Fibroblast of skin of right quadriceps (primary cell): ENCODE results near the gene NATD1.

Source experiments
- DNase-seq: peaks from one replicate; pipeline ENCODE4 v3.0.0-alpha.2; 2013

NATD1 gene, protein sequence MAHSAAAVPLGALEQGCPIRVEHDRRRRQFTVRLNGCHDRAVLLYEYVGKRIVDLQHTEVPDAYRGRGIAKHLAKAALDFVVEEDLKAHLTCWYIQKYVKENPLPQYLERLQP

DNA sequence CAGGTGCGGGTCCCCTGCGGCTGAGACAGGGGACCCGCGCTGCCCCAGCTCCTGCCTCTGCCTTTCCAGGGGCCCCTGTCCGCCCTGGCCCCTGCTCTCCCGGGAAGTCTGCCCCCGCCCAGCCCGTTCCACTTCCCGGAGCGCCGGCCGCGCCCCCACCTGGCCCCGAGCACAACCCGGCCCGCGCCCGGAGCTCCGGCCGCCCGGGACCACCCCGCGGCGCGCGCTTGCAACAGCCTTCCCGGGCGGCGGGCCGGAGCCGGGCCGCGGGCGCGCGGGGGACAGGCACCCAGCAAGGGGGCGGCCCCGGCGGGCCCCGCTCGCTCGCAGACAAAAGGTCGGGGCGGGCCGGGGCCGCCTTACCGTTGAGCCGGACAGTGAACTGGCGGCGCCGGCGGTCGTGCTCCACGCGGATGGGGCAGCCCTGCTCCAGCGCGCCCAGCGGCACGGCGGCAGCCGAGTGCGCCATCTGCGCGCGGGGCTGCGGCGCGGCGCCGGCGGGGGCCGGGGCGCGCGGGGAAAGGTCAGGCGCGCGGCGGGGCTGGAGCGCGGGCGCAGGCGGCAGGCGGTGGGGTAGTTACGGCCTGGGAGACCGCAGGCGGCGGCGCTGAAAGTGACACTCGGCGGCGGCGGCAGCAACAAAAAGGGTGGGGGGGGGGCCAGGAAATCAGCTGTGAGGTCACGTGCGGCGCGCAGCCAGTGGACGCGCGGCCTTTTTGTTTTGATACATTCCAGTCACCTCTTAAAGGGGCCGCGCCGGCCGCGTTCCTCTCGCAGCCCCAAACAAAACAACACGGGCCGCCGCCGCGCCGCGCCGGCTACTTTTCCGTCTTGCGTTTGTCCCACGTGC is at the start of gene NATD1:
TSS of gene NATD1 (minus strand) at position 615 of the 850 bp plus-strand sequence. CDS start at position 469, 146 bp downstream.
- peak; percentile 79 for DNase-seq

DNA sequence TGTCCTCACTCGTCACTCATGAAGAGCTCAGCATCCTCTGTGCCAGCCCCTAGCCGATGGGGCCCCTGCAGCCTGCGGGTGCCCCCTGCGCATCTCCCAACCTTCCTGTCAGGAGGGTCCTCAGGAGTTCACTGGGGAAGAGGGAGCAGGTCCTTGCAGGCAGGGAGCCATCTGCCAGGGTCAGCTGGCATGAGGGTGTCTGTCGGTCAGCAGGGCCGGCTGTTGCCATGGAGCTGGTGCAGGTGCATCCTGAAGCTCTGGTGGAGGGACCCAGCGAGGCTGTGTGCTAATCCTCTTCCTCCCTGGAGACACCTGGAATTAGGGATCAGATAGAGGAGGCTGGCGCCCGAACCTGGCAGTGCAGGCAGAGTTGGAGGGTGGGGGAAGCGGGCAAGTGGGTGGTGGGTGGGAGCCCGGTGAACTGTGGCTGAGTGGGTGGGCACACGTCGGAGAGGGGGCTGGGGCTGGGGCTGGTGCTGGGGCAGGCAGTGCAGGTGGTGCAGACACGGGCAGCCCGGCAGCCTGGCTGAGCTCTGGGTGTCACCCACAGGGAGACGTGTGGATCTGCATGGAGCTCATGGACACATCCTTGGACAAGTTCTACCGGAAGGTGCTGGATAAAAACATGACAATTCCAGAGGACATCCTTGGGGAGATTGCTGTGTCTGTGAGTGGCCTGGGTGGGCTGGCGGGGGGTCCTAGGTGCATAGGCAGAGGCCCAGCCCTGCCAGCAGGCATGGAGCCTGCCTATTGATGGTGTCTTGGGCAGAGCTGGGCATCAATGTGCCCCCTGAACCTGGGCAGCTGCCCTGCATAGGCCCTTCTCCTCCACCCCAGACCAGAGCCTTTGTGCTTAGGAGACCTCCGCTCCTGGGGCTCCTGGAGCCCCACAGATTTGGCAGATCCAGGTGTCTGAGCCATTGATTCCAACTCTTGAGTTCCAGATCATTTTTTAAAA is 48.7 kb upstream of the NATD1 start:
- DNase-seq: no peak

DNA sequence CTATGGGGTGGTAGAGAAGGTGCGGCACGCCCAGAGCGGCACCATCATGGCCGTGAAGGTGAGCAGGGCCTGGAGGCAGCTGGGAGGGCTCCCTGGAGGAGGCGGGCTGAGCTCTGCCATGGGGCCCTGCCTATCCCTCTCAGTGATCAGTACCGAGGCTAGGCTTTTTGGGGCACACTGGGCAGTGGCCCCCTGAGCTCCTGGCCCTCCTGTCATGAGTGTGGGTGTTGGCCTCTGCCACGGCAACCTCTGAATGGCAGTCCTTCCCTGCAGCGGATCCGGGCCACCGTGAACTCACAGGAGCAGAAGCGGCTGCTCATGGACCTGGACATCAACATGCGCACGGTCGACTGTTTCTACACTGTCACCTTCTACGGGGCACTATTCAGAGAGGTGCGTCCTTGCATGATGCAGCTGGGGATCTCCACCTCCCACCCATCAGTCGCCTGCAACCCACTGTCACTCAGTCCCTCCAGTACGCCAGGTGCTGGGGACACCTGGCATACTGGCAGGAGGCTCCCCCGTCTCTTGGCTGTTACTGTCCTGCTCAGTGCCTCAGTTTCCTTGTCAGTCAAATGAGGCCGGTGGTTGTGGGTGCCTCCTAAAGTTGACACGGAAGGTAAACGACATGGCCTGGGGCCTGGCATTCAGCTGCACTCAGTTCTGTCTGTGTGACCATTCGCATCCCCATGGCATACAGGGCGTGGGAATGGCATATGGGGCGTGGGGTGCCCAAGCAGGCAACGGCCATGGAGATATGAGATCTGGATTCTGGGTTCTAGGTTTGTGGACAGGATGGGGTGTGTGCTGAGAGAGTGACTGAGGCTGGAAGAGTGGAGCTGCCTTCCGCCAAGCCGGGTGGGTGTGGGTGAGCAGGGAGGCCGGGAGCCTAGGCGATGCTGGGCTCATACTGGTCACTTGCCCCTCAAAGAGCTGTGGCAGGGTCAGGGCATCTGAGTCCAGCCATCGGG is 47.7 kb upstream of the NATD1 start:
- DNase-seq: no peak

DNA sequence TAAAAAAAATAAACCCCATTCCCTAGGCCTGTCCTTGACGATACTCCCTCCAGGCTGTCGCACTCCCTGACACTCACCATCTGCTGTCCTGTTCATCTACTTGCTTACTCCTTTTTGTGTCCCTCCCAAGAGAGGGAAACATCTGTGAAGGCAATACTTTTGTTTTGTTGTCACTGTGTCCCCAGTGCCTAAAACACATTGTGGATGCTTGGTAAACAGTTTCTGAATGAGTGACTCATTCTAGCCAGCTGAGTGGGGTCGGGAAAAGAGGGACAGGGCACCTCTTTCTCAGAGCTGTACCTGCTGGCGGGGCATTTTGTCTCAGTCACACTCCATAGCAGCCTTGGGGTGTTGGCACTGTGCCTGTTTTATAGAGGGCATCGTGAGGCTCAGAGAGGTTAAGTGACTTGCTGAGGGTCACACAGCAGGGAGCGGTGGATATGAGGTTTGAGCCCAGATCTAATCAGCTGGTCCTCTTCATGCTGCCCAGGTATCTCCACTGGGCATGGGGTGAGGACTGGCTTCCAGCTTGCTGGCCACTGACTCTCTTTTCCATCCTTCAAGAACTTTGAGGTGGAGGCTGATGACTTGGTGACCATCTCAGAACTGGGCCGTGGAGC is 46.9 kb upstream of the NATD1 start:
- DNase-seq: no peak

DNA sequence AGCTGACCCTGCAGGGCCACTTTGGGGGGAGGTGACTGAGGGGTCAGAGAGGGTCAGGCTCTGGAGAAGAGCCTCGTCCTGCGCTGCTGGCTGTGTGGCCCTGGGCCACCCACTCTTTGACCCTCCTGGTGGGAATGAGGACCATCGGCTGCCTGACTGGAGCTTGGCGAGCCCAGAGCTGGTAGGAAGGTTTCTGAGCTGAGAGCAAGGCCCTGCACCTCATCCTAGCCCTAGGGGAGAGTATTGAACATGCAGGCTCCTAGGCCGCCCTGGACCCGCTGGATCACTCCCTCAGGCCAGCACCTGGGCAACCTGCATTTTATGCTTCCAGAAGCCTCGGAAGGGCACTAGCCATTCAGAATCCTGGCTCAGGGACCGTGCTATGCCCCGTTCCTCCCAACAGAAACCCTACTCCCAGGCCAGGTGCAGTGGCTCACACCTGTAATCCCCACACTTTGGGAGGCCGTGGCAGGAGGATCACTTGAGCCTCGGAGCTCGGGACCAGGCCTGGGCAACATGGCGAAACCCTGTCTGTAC is 45.8 kb upstream of the NATD1 start:
- DNase-seq: no peak

DNA sequence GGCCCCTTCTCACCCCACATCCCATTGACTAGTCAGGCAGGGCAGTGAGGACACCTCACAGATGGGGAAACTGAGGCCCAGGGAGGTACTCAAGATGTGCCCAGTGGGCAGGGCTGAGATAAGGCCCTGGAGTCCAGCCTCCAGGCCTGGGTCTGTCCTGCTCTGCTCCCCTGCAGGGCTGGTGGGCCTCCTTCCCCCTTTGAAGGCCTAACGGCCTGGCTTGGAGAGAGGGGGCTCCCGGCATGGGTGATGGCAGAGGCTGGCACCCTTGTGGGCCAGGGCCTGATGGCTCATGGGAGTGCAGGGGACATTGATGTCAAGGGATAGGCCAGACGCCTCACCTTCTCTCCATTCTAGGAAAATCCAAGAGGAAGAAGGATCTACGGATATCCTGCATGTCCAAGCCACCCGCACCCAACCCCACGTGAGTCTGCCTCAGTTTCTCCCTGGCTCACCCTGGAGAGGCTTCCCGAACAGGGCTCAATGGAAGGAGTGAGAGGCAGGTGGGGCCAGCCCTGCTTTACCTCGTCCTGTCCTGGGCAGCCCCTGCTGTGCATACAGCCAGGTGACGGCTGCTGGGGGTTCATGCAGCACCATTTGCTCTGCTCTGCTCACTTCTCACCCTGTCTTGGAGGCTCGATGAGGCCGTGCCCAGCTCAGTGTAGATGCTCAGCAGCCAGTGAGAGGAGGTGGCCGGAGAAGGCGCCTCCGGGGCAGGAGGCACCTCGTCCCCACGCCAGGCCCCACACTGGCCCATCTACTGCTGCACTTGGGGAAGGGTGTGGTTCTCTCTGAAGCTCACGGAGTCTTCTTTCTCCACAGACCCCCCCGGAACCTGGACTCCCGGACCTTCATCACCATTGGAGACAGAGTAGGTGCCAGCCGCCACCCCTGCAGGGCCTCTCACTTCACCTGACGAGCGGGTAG is 45.1 kb upstream of the NATD1 start:
- no peak for DNase-seq

DNA sequence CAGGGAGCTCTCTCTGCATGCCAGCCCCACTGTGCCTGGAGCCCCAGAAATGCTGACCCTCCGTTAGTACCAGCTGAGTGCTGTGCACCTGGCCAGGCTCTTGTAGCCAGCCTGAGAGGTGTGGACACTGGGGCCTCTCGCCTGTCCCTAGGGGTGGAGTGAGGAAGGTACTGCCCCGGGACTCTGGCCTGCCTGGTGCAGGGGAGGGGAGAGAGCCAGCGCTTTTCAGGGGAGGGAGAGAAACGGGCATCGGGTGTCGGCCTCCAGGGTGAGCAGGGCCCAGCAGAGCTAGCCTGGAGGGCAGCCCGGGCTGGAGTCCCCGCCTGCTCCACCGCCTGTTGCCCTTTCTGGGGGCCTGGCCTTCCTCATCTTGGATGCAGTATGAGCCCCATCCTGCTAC is 44.4 kb upstream of the NATD1 start:
- DNase-seq: no peak

DNA sequence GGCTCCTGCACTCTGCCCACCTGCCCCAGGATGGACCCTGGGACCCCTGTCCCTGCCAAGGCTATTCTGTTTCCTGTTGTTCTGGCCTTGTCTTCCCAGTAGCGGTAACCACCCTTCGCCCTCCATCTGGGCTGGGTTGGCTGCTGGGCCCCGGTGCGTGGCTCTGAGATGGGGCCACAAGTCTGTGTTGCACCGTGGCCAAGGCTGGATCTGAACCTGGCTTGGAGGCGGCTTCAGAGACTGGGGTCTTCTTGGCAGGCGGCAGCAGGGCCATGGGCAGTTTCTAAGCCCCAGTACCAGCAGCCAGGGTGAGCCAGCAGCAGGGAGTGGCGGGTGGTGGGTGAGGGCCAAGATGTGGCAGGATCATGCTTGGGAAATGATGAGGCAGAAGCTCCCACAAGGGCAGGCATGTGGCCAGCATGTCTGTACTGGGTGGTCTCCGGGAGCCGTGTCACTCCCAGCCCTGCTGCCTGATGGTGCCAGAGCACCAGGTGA is 43.9 kb upstream of the NATD1 start:
- DNase-seq: no peak

DNA sequence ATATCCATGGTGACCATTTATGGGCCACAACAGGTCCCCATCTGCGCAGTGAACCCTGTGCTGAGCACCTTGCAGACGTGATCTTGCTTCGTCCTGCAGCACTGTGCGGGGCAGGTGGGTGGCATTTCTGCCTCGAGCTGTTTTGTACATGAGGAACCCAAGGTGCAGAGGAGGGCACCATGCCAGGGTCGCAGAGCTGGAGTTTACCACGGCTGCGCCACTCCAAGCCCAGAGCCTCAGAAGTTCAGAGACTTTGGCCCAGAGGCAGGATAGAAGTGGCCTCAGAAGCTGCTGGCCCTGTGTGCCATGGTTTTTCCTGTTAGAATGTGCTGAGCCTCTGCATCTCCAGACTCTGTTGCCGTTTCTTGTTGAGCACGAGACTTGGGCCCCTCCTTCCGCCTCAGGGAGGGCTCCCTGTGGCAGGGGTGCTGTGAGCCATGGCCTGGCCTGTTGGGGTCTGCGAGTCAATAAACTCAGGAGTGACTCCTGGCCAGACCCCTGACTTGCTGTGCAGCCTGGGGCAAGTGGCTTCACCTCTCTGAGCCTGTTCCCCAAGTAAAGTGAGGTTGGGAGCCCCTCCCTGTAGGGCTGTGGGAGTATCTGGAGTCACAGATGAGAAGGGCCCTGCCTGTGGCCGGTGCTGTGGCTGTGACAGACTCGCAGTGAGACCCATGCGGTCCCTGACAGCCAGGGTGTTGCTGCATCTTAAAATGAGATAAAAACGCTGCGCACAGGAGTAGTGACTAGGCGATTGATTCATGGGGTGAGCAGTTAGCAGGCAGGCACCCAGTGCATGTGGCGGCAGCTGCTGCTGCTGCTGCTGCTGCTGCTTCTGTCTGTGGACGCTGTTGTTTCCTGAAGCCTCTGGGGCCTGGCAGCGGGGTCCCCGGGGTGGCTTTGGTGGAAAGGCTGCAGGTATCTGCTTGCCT is 43.2 kb upstream of the NATD1 start:
- DNase-seq: no peak

DNA sequence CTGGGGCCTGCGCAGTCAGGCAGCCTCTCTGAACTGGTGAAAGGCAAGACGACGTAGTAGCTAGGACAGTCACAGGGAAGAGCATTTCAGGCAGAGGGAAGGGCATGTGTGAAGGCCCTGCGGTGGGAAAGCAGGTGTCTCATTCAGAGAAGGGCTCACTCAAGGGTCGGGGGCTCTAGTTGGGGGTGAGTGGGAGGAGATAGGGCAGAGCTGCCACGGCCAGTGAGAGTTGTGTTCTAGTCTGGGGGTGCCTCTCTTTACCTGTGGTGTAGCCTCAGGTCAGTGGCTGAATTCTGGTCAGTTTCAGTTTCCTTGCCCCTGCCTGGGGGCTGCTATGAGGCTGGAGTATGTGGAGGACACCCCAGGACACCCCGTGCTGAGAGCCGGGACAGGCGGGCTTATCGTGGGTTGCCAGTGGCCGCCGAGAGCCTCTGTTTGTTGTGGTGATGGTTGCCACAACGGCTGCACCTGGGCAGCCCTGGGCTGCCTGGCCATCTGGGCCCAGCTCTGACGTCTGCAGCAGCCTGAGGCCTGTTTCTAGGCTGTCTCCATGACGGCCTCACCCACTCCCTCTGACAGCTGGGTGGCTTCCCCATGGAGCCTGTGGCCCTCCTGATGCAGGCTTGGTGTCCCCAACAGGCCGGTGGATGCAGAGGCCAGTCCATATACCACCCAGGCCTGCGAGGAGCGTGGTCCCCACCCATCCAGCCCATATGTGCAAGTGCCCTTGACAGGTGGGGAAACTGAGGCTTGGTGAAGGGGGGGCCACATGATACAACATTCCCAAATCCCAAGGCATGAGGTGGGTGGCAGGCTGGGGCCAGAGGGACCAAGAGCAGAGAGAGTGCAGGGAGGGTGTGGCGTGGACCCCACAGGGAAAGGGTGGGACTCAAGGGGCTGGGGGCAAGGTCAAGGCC is 42.1 kb upstream of the NATD1 start:
- DNase-seq: no peak

DNA sequence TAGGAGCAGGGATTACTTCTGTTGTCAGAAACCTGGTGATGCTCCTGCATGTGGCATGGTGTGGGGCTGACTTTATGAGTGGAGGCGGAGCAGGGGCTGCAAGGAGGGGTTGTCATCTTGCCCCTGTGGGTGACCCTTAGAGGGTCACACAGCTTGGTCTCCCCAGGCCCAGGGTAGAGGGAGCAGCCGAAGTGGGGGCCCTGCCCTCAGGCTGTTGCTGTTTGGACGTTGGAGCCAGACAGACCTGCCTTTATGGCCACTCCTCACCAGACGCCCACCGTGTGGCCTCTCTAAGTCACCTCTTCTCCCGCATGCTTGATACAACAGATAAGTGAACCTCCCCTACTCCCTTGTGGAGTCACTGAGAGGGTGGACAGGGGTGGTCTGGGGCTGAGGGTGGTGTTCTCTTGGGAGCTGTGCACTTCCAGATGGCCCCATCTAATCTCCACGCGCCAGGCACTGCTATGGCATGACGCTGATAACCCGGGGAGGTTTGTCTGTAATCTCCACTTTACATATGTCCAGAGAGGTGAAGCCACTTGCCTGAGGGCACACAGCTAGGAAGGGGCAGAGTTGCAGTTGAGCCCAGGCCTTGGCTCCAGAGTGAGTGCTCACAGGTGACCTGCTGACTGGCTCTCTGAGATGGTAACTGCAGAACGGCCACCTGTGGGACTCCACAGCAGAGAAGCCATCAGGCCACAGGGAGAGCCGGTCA is 41.3 kb upstream of the NATD1 start:
- DNase-seq: no peak

DNA sequence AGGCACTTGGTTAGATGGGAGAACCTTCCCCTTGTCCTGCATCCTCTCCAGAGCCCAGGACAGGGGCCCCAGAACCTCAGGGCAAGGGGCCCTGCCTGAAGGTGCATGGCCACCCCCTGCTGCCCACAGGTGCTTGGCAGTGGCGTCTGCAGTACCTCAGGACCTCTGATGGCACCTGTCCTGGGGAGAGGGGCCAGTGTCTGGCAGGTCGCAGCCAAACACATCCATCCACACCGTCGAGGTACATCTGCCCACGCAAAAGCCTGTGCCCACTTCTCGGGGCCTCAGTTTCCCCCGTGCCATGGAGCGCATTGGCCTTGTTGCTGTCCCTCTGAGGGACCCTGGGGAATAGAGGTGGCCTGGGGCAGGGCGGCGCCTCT is 40.6 kb upstream of the NATD1 start:
- no peak for DNase-seq

DNA sequence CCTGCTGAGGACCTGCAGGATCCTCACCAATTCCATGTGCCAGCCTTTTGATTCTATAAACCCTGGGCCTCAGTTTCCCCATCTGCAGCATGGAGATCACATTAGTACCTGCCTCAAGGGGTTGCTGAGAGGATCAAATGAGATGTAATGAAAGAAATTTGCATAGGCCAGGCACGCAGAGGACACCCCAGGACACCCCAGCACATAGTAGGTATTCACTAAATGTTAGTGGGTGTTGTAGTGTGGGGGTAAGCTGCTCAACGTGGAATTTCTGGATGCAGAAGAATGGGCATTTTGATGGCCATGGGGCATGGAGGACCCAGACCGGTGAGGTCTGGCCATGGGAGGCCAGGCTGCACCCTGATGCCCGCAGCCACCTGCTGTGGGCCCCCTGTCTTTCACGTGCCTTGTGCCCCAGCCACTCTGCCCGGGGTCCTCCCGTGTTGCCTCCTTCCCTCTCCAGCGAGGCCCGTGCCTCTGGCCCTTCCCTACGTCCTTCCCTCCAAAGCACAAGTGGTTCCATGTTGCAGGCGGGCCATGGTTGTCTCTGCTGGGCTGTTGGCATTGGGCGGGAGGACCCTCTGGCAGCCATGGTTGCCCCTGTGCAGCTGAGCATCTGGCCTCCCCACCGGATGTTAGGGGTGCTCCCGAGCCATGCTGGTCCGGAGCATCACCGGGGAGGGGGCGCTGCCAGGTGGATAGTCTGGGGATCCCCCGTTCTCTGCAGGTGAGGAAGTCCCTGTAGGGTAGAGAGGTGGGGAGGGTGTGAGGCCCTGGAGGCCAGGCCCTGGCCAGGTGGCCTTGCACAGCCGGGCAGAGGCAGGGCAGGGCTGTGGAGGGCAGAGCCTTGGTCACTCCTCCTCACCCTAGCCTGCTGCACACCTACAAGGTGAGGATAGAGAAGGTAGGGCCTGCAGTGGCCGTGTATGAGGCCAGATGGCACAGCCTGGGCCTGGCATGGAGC is 39.9 kb upstream of the NATD1 start:
- no peak for DNase-seq

DNA sequence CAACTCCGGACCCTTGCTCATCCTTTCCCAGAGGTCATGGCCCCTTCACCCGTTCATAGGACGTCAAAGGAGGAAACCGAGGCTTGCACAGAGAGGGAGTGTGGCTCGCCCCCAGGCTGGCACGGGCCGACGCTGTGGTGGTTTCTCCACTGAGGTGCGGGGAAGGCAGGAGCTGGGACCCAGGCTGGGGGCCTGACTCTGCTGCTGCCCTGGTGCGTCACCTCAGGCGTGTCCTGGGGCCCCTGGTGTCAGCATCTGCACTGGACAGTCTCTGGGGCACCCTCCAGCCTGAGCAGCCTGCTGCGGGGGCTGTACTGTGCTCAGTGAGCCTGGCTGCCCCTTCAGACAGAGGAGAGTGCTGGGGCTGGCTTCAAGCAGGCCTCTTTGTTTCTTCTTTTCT is 38.7 kb upstream of the NATD1 start:
- DNase-seq: no peak

DNA sequence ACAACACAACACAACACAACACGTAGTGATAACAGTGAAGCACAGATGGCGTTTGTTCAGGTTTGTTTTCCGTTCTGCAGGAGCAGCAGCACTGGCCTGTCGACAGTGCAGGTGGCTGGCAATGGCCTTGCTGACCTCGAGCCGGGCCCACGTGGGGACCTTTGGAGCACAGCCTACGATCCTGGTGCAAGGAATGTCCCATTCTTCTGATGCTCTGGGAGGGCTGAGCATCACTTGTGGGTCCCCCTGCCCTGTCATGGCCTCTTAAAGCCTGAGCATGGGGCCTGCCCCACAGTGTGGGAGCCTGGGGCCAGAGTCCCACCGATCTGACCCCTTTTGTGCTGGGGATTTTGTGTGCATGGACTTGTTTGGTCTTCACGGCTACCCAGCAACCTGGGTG is 38.1 kb upstream of the NATD1 start:
- DNase-seq: no peak
